Measurements from ENCODE around the gene MRPS34.

The MRPS34 gene

DNA sequence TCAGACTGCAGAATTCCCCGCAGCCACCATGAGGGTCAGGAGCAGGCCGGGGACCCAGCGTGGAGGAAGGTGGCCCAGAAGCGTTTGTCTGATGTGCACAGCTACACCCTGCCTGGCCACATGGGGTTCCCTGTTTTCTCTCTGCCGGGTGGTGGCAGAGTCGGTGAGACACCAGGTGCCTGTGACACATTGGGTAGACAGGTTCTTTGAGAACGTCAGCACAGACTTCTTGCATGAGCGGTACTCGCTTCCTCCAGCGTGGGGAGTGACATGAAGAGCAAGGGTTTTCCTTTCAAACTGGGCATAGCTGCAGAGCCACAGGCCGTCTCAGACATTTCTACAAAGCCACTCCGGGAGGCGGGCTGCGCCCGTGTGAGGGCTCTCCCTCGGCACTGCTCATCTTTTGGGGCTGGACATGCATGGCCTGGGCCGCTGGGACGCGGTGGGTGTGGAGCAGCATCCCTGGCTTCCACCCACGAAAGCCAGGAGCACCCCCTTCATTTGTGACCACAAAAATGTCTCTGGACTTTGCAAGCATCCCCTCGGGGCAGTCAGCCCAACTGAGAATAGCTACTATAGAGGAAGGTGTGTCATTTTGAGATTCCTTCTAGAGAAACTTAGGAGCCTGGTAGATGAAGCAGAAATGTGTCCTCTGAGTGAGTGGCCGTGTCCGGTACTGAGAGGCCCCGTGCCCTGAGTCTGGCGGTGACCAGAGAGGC lies 27.6 kb downstream of the MRPS34 start:
- DNase-seq = no peak
- Histone ChIP-seq H3K4me1 (no peaks in the 10 kb centered on the region), H3K9me3 (no peaks in the 10 kb centered on the region), H3K27ac (no peak overlapping the region), H3K4me3 (no peak overlapping the region), H3K27me3 (no peaks in the 10 kb centered on the region), H3K36me3 (peaks cover 40 to 96% (median 80%) of the 10 kb centered on the region in 3 donors)
- TF ChIP-seq, protein P1, sequence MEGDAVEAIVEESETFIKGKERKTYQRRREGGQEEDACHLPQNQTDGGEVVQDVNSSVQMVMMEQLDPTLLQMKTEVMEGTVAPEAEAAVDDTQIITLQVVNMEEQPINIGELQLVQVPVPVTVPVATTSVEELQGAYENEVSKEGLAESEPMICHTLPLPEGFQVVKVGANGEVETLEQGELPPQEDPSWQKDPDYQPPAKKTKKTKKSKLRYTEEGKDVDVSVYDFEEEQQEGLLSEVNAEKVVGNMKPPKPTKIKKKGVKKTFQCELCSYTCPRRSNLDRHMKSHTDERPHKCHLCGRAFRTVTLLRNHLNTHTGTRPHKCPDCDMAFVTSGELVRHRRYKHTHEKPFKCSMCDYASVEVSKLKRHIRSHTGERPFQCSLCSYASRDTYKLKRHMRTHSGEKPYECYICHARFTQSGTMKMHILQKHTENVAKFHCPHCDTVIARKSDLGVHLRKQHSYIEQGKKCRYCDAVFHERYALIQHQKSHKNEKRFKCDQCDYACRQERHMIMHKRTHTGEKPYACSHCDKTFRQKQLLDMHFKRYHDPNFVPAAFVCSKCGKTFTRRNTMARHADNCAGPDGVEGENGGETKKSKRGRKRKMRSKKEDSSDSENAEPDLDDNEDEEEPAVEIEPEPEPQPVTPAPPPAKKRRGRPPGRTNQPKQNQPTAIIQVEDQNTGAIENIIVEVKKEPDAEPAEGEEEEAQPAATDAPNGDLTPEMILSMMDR (IDR thresholded peaks at IDR 0.05) = no peak
- intact Hi-C loops (cut with DNase I; ENCODE audit: low total_unique reads) = no loop called here

DNA sequence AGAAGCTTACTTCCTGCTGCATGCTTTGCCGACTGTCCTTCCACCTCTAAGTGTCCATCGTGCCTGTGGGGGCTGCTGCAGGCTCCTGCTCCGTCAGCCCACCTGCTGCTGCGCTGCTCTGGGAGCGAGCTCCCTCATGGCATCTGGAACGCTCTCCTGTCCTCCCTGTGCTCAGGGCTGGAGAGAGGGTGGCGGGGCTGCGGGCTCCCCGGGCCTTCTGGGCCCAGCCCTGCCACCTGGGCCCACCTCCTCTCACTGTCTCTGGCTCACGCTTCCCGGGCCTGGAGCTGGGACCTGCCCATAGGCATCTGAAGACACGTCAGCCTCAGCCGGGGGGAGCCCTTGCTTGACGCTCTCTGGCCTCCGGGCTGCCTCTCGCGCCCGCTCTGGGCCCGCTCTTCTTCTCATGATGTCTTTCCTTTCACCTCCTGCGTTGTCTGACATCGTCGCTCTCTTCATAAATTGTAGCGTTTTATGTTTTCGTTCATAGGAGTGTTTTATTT lies 28.5 kb downstream of the MRPS34 start:
- no peak for DNase-seq
- peaks cover 33 to 92% (median 78%) of the 10 kb centered on the region in 3 donors for H3K36me3 ChIP-seq

DNA sequence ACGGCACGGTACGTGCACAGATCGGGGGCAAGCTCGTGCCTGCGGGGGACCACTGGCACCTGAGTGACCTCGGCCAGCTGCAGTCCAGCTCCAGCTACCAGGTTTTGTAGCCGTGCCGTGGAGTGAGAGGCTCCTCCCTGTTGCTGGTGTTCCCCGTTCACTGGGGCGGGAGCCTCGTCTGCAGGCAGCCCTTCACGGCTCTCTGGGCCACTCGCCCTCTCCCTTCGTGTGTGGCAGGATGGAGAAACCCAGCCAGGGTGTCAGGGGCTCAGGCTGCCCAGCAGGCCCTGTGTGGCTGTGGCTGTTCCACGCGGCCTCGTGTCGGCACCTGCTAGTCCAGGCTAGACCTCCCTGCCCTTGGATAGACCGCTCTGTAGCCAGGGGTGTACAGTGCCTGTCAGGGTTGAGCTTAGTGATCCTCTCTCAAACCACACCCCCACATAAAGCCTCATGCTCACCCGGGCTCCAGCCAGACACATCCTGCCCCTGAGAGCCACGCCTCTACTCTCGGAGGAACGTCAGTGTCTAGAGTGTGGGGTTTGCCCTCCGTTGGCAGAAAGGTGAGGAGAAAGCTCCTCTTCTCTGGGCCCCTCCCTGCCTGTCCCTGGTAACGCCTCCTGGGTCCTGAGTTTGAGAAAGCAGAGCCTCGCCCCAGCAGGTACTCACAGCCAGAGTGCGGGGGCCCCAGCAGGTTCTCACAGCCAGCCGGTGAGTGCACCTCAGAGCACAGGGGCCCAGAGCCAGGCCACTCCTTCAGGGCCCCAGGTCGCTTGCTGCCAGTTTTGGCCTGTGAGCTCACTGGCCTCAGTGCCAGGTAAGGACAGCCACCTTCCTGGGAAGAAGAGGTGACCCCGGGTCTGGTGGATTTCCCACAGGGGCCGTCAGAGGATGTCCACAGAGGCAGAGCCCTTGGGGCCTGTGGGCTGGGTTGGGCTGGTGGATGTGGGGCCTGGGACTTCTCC lies 29.3 kb downstream of the MRPS34 start:
- no peak overlapping the region for H3K4me3 ChIP-seq
- TF ChIP-seq, protein P1 (IDR thresholded peaks at IDR 0.05) = no peak
- H3K9me3 ChIP-seq = no peaks in the 10 kb centered on the region
- H3K36me3 ChIP-seq = peaks cover 26 to 84% (median 71%) of the 10 kb centered on the region in 3 donors
- no peak overlapping the region for H3K27ac ChIP-seq
- DNase-seq = no peak
- intact Hi-C loops (cut with DNase I; ENCODE audit: low total_unique reads) = no loop called here
- H3K4me1 ChIP-seq = no peaks in the 10 kb centered on the region
- H3K27me3 ChIP-seq = no peaks in the 10 kb centered on the region

More for the DNA sequence above, 28.5 kb downstream of the MRPS34 start:
- no peaks in the 10 kb centered on the region for H3K9me3 ChIP-seq
- no peaks in the 10 kb centered on the region for H3K4me1 ChIP-seq
- TF ChIP-seq, protein P1 (IDR thresholded peaks at IDR 0.05) = no peak
- intact Hi-C loops (cut with DNase I; ENCODE audit: low total_unique reads) = no loop called here
- no peak overlapping the region for H3K27ac ChIP-seq
- H3K4me3 ChIP-seq = no peak overlapping the region
- H3K27me3 ChIP-seq = no peaks in the 10 kb centered on the region

DNA sequence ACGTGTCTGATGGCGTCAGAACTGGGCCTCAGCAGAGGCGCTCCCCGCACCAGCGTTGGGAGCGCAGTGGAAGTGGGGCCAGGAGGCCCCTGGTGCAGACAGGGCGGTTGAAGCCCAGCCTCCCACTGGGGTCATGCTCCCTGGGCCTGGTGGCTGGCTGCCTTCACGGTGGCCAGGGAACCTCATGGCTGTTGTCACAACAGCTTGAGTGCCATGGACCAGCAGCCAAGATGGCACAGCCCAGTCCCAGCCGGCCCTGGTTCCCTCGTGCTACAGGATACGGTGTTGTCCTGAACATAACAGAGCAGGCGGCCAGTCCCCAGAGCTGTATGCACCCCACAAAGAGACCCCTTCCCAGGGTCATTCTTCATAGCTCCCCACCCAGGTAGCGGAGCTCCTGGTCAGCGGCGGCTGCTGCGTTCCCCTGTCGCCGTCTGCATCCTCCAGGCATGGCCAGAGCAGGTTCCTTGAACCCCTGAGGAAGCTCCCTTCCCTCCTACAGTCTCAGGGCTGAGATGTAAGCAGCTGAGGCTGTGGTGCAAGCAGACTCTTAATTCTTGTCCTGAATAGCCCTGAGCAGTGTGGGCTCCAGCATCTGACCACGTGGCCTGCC lies 31.3 kb downstream of the MRPS34 start:
- H3K36me3 ChIP-seq = peaks cover 15 to 64% (median 51%) of the 10 kb centered on the region in 3 donors
- intact Hi-C loops (cut with DNase I; ENCODE audit: low total_unique reads) = no loop called here
- no peak overlapping the region for H3K4me3 ChIP-seq

More for the DNA sequence above, 31.3 kb downstream of the MRPS34 start:
- H3K27me3 ChIP-seq = no peaks in the 10 kb centered on the region
- H3K27ac ChIP-seq = no peak overlapping the region
- no peaks in the 10 kb centered on the region for H3K4me1 ChIP-seq
- TF ChIP-seq, protein P1 (IDR thresholded peaks at IDR 0.05) = no peak
- no peak for DNase-seq
- no peaks in the 10 kb centered on the region for H3K9me3 ChIP-seq
